Breast epithelium (tissue), 4 donors: ENCODE measurements around the gene EPHA3. TPM values are rescaled to one million over a fixed set of nuclear protein-coding genes. Genes with fewer than 3 reads are reported as not detected.

ENCODE experiments used
- DNase-seq, 2 donors: peaks; one replicate each; pipeline ENCODE4 v3.0.0-alpha.2; 2019; ENCODE audit warnings: low spot score in 2 of 2
- H3K27ac ChIP-seq, 2 donors: fragments of 200-600 bp; sonication (generic) in 1 of 2; one replicate each; pipeline ENCODE4 v1.5.1; 2016 to 2019; ENCODE audit warnings: mild to moderate bottlenecking in 1 of 2
- H3K27me3 ChIP-seq, 2 donors: fragments of 200-600 bp; sonication (generic) in 1 of 2; one replicate each; pipeline versions ENCODE4 v1.5.1 to v1.6.0; 2017 to 2019; ENCODE audit warnings: control low read depth in 1 of 2, mild to moderate bottlenecking in 1 of 2
- H3K36me3 ChIP-seq: fragments of 200-600 bp; one replicate; pipeline ENCODE4 v1.5.1; 2019
- H3K4me1 ChIP-seq, 2 donors: fragments of 200-600 bp; sonication (generic); one replicate each; pipeline ENCODE4 v1.5.1; 2016 to 2019; ENCODE audit warnings: control low read depth in 1 of 2
- H3K4me3 ChIP-seq, 3 donors: fragments of 200-600 bp; sonication (generic); 1 replicate in 2 of 3; 2 replicates in 1 of 3; pipeline ENCODE4 v1.5.1; 2016 to 2019; ENCODE audit warnings: mild to moderate bottlenecking in 3 of 3, moderate library complexity in 2 of 3
- H3K9me3 ChIP-seq, 2 donors: fragments of 200-600 bp; sonication (generic) in 1 of 2; one replicate each; pipeline ENCODE4 v1.5.1; 2016 to 2019; ENCODE audit warnings: control low read depth in 1 of 2
- POLR2A ChIP-seq: fragments of 450-650 bp; IDR thresholded peaks from one replicate; pipeline ENCODE4 v1.6.1; 2016; ENCODE audit warnings: antibody characterized with exemption, mild to moderate bottlenecking, moderate library complexity
- POLR2AphosphoS5 ChIP-seq, 3 donors: sonication (generic); formaldehyde crosslinking; IDR thresholded peaks; one replicate each; pipeline ENCODE4 v1.6.1; 2017; ENCODE audit warnings: antibody characterized with exemption in 3 of 3
- intact Hi-C: fragments of 100-400 bp; cut with DNase I; formaldehyde crosslinking; loops from one replicate; pipeline ENCODE4 v1.15.1; 2023; ENCODE audit warnings: low total_unique reads
- total RNA-seq, 3 donors: library from RNA; depleted of rRNA; stranded (reverse); fragments of >200 nt; gene quantifications; one replicate each; pipeline ENCODE4 v1.1.0, GENCODE V29; 2016
- TF ChIP-seq, protein P1 (sequence below), 3 donors: fragments of 450-650 bp; IDR thresholded peaks; one replicate each; pipeline ENCODE4 v1.5.1; 2016 to 2017; ENCODE audit warnings: antibody characterized with exemption in 3 of 3, mild to moderate bottlenecking in 3 of 3, moderate library complexity in 3 of 3

The EPHA3 gene
- total RNA-seq, 3 donors from 2014 or later = 1.0 to 3.9 (median 3.7) TPM

DNA sequence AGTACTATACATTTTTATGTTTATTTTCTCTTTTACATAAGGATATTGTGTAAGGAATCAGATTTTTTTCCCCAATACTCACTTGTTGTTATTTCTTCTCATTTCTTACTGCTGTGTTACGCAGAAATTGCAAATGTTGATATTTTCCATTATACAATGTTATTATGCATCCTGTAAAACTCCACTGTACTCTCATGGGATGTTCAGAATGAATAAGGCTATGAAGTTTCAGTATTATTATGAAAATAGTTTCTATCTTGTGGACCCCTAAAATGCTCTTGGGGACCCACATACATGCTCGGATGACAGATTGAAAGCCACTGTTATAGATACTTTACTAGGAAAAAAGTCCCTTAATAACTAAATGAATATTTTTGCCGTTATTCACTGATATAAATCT is 329.4 kb downstream of the EPHA3 start:
- no peak overlapping the region for H3K27ac ChIP-seq
- H3K9me3 ChIP-seq = no peaks in the 10 kb centered on the region
- H3K4me1 ChIP-seq = no peaks in the 10 kb centered on the region
- TF ChIP-seq POLR2AphosphoS5 (IDR thresholded peaks at IDR 0.05) (no peak), POLR2A (no peak)
- TF ChIP-seq, protein P1, sequence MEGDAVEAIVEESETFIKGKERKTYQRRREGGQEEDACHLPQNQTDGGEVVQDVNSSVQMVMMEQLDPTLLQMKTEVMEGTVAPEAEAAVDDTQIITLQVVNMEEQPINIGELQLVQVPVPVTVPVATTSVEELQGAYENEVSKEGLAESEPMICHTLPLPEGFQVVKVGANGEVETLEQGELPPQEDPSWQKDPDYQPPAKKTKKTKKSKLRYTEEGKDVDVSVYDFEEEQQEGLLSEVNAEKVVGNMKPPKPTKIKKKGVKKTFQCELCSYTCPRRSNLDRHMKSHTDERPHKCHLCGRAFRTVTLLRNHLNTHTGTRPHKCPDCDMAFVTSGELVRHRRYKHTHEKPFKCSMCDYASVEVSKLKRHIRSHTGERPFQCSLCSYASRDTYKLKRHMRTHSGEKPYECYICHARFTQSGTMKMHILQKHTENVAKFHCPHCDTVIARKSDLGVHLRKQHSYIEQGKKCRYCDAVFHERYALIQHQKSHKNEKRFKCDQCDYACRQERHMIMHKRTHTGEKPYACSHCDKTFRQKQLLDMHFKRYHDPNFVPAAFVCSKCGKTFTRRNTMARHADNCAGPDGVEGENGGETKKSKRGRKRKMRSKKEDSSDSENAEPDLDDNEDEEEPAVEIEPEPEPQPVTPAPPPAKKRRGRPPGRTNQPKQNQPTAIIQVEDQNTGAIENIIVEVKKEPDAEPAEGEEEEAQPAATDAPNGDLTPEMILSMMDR (IDR thresholded peaks at IDR 0.05) = no peak
- H3K36me3 ChIP-seq = no peaks in the 10 kb centered on the region
- H3K27me3 ChIP-seq = no peaks in the 10 kb centered on the region
- intact Hi-C loops = no loop called here
- no peak overlapping the region for H3K4me3 ChIP-seq
- DNase-seq = no peak

DNA sequence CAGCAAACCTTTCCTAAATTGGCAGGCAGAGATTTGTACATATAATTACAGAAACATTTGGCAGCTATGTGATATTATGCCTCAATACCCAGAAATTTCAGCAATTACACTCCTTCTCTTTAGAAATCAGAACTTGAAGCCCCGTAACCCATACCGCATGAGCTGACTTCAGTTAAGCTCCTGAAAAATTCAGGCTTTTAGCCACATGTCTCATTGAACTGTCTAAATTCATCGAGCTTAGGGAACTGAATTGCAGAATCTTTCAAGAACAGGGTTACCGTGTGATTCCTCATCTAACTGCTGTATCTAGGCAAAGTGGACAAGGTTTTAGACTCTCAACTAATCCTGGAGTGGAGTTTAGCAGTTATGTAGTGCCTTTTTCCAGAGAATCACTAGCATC is 333.0 kb downstream of the EPHA3 start:
- Histone ChIP-seq H3K36me3 (no peaks in the 10 kb centered on the region), H3K4me3 (no peak overlapping the region), H3K4me1 (no peaks in the 10 kb centered on the region), H3K9me3 (no peaks in the 10 kb centered on the region), H3K27ac (no peak overlapping the region), H3K27me3 (no peaks in the 10 kb centered on the region)
- intact Hi-C loops = no loop called here
- no peak for DNase-seq
- TF ChIP-seq, protein P1 (IDR thresholded peaks at IDR 0.05) = no peak
- TF ChIP-seq POLR2A (no peak), POLR2AphosphoS5 (IDR thresholded peaks at IDR 0.05) (no peak)

DNA sequence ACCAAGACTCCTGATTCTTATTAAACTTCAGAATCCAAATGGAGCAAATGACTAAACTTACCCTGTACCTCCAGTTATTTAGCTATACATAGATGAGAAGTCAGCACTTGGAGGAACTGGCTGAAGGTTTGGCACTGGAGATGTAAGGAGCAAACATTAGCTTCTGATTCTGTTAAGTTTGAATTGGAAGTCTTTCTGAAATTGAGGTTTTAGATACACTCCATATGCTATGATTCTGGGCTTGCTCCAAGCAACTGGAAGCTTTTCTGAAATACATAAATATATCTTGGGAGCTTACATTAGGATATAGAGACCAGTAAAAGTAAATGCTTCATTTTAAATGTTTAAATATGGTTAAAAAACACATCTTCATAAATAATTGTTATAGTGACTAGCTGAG is 333.7 kb downstream of the EPHA3 start:
- H3K36me3 ChIP-seq = no peaks in the 10 kb centered on the region
- no peak for DNase-seq
- TF ChIP-seq POLR2AphosphoS5 (IDR thresholded peaks at IDR 0.05) (no peak), POLR2A (no peak)
- TF ChIP-seq, protein P1 (IDR thresholded peaks at IDR 0.05) = no peak
- no peak overlapping the region for H3K4me3 ChIP-seq
- H3K4me1 ChIP-seq = no peaks in the 10 kb centered on the region
- no peaks in the 10 kb centered on the region for H3K9me3 ChIP-seq
- no peaks in the 10 kb centered on the region for H3K27me3 ChIP-seq
- intact Hi-C loops = no loop called here
- no peak overlapping the region for H3K27ac ChIP-seq

DNA sequence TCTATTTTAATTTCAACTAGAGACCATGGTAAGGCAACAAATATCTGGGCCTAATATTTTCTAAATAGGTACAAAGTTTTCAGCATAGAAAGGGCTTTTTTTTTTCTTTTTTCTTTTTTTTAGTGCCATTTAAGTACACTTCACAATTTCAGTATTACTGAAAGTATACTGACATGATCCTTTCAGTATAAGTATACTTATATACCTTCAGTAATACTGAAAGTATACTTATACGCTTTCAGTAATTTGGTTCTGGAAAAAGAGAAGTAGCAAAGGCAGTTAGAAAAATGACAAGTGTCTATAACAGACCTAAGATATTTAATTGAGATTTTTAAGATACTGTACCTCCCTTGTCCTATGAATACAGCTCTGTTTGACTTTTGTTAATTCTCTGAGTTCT is 339.2 kb downstream of the EPHA3 start:
- TF ChIP-seq POLR2A (no peak), POLR2AphosphoS5 (IDR thresholded peaks at IDR 0.05) (no peak)
- TF ChIP-seq, protein P1 (IDR thresholded peaks at IDR 0.05) = no peak
- H3K27ac ChIP-seq = no peak overlapping the region
- no peaks in the 10 kb centered on the region for H3K4me1 ChIP-seq
- intact Hi-C loops = no loop called here
- no peaks in the 10 kb centered on the region for H3K9me3 ChIP-seq
- DNase-seq = no peak
- no peaks in the 10 kb centered on the region for H3K36me3 ChIP-seq
- no peak overlapping the region for H3K4me3 ChIP-seq
- H3K27me3 ChIP-seq = no peaks in the 10 kb centered on the region

DNA sequence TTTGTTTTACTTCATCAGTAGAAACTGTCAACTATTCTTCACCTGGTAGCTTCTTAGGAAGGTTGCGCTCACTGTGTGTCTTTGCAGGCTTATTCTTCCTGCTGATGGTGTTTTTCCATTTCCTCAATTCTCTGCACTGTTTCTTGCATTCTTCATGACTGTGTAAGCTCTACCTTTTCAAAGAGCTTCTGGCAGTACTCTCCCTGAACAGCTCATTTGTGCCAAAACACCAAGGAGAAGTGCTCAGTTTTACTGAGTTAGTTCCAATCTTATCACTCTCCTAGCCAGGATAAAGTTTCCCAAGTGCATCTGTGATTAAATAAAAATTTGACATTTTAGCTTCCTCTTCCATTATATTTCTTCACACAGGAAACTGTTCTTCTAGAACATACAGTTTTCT is 339.8 kb downstream of the EPHA3 start:
- Histone ChIP-seq H3K4me3 (no peak overlapping the region), H3K36me3 (no peaks in the 10 kb centered on the region), H3K4me1 (no peaks in the 10 kb centered on the region), H3K27ac (no peak overlapping the region), H3K9me3 (no peaks in the 10 kb centered on the region), H3K27me3 (no peaks in the 10 kb centered on the region)
- TF ChIP-seq, protein P1 (IDR thresholded peaks at IDR 0.05) = no peak
- intact Hi-C loops = no loop called here
- DNase-seq = no peak
